HL-60/S4 (cell line): ENCODE data around the gene ITPKB.
"Not testable (repeated sequence)": the region's sequence is repeated elsewhere in the genome, so short reads cannot be mapped to it uniquely, and the experiment has no call there.

Source experiments
- in situ Hi-C: fragments of 300-500 bp; cut with MboI; formaldehyde crosslinking; loops from 2 replicates; pipeline ENCODE4 v1.14.3; 2022; ENCODE audit warnings: low sequenced_read_pairs

ITPKB gene

GRCh38 chr1:226761322-226761721, 22.2 kb upstream of the ITPKB start:
- in situ Hi-C loops = no loop called here

GRCh38 chr1:226754793-226755533, 15.9 kb upstream of the ITPKB start:
- in situ Hi-C loops = no loop called here

GRCh38 chr1:226754097-226754496, 15.0 kb upstream of the ITPKB start:
- in situ Hi-C loops = no loop called here

- in situ Hi-C loops = no loop called here
These were observed 12.6 kb upstream of the ITPKB start for GRCh38 chr1:226751703-226752102.

- in situ Hi-C loops = no loop called here
These were observed 12.1 kb upstream of the ITPKB start for GRCh38 chr1:226751214-226751613.

- in situ Hi-C loops = no loop called here
These were observed 10.4 kb upstream of the ITPKB start for GRCh38 chr1:226749467-226749866.

- in situ Hi-C loops = no loop called here
These were observed 9.2 kb upstream of the ITPKB start for GRCh38 chr1:226748306-226748705.

- in situ Hi-C loops = not testable (repeated sequence)
These were observed 8.6 kb upstream of the ITPKB start for GRCh38 chr1:226747519-226748263.

GRCh38 chr1:226743259-226743658, 4.2 kb upstream of the ITPKB start:
- in situ Hi-C loops = no loop called here

GRCh38 chr1:226741009-226741408, 1.9 kb upstream of the ITPKB start:
- in situ Hi-C loops = no loop called here

- in situ Hi-C loops = no loop called here
These were observed 599 bp upstream of the ITPKB start for GRCh38 chr1:226739696-226740065.

- in situ Hi-C loops = no loop called here
These were observed 574 bp downstream of the ITPKB start for GRCh38 chr1:226738421-226738994.

- in situ Hi-C loops = no loop called here
These were observed 1.2 kb downstream of the ITPKB start for GRCh38 chr1:226737819-226738420.

- in situ Hi-C loops = no loop called here
These were observed 1.9 kb downstream of the ITPKB start for GRCh38 chr1:226736908-226737818.

GRCh38 chr1:226736001-226736907, 2.8 kb downstream of the ITPKB start:
- in situ Hi-C loops = no loop called here

- in situ Hi-C loops = no loop called here
These were observed 3.5 kb downstream of the ITPKB start for GRCh38 chr1:226735576-226735975.

- in situ Hi-C loops = no loop called here
These were observed 4.4 kb downstream of the ITPKB start for GRCh38 chr1:226734611-226735153.

- in situ Hi-C loops = no loop called here
These were observed 5.2 kb downstream of the ITPKB start for GRCh38 chr1:226733876-226734275.

- in situ Hi-C loops = no loop called here
These were observed 5.8 kb downstream of the ITPKB start for GRCh38 chr1:226733304-226733703.
